Measurements from ENCODE around the gene TGFBR3. TPM values are rescaled to one million over a fixed set of nuclear protein-coding genes. Genes with fewer than 3 reads are reported as not detected.

The TGFBR3 gene
- total and polyA plus RNA-seq, 5 donors from 2014 or later, result 15.8 to 47.5 (median 20.0) TPM

GRCh38 chr1:91749788-91750231, 136.1 kb downstream of the TGFBR3 start:
- H3K9me3 Mint-ChIP-seq, result peaks cover 0 to 20% (median 0%) of the 10 kb centered on the region in 7 donors
- no peak for DNase-seq
- peaks cover 20 to 27% (median 23%) of the 10 kb centered on the region in 4 donors for H3K4me1 Mint-ChIP-seq
- Histone ChIP-seq H3K4me1 (ENCODE audit: control insufficient read depth, insufficient read depth, low read length, poor library complexity, severe bottlenecking) (peaks cover 4% of the 10 kb centered on the region), H3K4me3 (ENCODE audit: low read depth, low read length) (no peak overlapping the region), H3K27me3 (ENCODE audit: control insufficient read depth, insufficient read depth, low read length) (no peaks in the 10 kb centered on the region), H3K27ac (ENCODE audit: insufficient read depth, low read length, poor library complexity, severe bottlenecking) (no peak overlapping the region), H3K36me3 (ENCODE audit: control insufficient read depth, insufficient read depth, low read length) (peaks cover 2% of the 10 kb centered on the region), H3K9me3 (ENCODE audit: control insufficient read depth in 2 of 2, low read length in 2 of 2) (no peaks in the 10 kb centered on the region)
- no peaks in the 10 kb centered on the region for H3K27me3 Mint-ChIP-seq
- no peak for ATAC-seq (ENCODE audit: low read depth in 2 of 2)
- H3K27ac Mint-ChIP-seq, result no peak overlapping the region
- no peak overlapping the region for H3K4me3 Mint-ChIP-seq
- peaks cover 42% of the 10 kb centered on the region for H3K36me3 Mint-ChIP-seq

GRCh38 chr1:91747666-91748065, 138.3 kb downstream of the TGFBR3 start:
- Mint-ChIP-seq H3K27me3 (no peaks in the 10 kb centered on the region), H3K4me1 (peaks cover 5 to 10% (median 9%) of the 10 kb centered on the region in 4 donors), H3K36me3 (peaks cover 55% of the 10 kb centered on the region), H3K27ac (no peak overlapping the region), H3K9me3 (peaks cover 0 to 20% (median 0%) of the 10 kb centered on the region in 7 donors), H3K4me3 (no peak overlapping the region)
- Histone ChIP-seq H3K4me3 (ENCODE audit: low read depth, low read length) (no peak overlapping the region), H3K27me3 (ENCODE audit: control insufficient read depth, insufficient read depth, low read length) (no peaks in the 10 kb centered on the region), H3K27ac (ENCODE audit: insufficient read depth, low read length, poor library complexity, severe bottlenecking) (no peak overlapping the region), H3K36me3 (ENCODE audit: control insufficient read depth, insufficient read depth, low read length) (peaks cover 2% of the 10 kb centered on the region), H3K4me1 (ENCODE audit: control insufficient read depth, insufficient read depth, low read length, poor library complexity, severe bottlenecking) (peaks cover 4% of the 10 kb centered on the region), H3K9me3 (ENCODE audit: control insufficient read depth in 2 of 2, low read length in 2 of 2) (no peaks in the 10 kb centered on the region)
- ATAC-seq (ENCODE audit: low read depth in 2 of 2) (no peak), DNase-seq (no peak)

- H3K27me3 Mint-ChIP-seq, result no peaks in the 10 kb centered on the region
- peaks cover 2 to 7% (median 4%) of the 10 kb centered on the region in 4 donors for H3K4me1 Mint-ChIP-seq
- DNase-seq (no peak), ATAC-seq (ENCODE audit: low read depth in 2 of 2) (no peak)
- H3K27ac ChIP-seq (ENCODE audit: insufficient read depth, low read length, poor library complexity, severe bottlenecking), result no peak overlapping the region
- no peaks in the 10 kb centered on the region for H3K4me1 ChIP-seq (ENCODE audit: control insufficient read depth, insufficient read depth, low read length, poor library complexity, severe bottlenecking)
- H3K27me3 ChIP-seq (ENCODE audit: control insufficient read depth, insufficient read depth, low read length), result no peaks in the 10 kb centered on the region
- no peaks in the 10 kb centered on the region for H3K9me3 ChIP-seq (ENCODE audit: control insufficient read depth in 2 of 2, low read length in 2 of 2)
- H3K4me3 ChIP-seq (ENCODE audit: low read depth, low read length), result no peak overlapping the region
- H3K9me3 Mint-ChIP-seq, result peaks cover 0 to 20% (median 0%) of the 10 kb centered on the region in 7 donors
- no peak overlapping the region for H3K27ac Mint-ChIP-seq
- H3K36me3 ChIP-seq (ENCODE audit: control insufficient read depth, insufficient read depth, low read length), result peaks cover 2% of the 10 kb centered on the region
- no peak overlapping the region for H3K4me3 Mint-ChIP-seq
- H3K36me3 Mint-ChIP-seq, result peaks cover 57% of the 10 kb centered on the region
These were observed 139.1 kb downstream of the TGFBR3 start for GRCh38 chr1:91746728-91747338.

GRCh38 chr1:91745640-91746373, 140.1 kb downstream of the TGFBR3 start:
- ATAC-seq (ENCODE audit: low read depth in 2 of 2) (no peak), DNase-seq (no peak)
- Histone ChIP-seq H3K4me1 (ENCODE audit: control insufficient read depth, insufficient read depth, low read length, poor library complexity, severe bottlenecking) (no peaks in the 10 kb centered on the region), H3K9me3 (ENCODE audit: control insufficient read depth in 2 of 2, low read length in 2 of 2) (no peaks in the 10 kb centered on the region), H3K27ac (ENCODE audit: insufficient read depth, low read length, poor library complexity, severe bottlenecking) (no peak overlapping the region), H3K4me3 (ENCODE audit: low read depth, low read length) (no peak overlapping the region), H3K27me3 (ENCODE audit: control insufficient read depth, insufficient read depth, low read length) (no peaks in the 10 kb centered on the region), H3K36me3 (ENCODE audit: control insufficient read depth, insufficient read depth, low read length) (peaks cover 2% of the 10 kb centered on the region)
- H3K9me3 Mint-ChIP-seq, result peaks cover 0 to 20% (median 1%) of the 10 kb centered on the region in 7 donors
- no peaks in the 10 kb centered on the region for H3K27me3 Mint-ChIP-seq
- no peak overlapping the region for H3K27ac Mint-ChIP-seq
- no peak overlapping the region for H3K4me3 Mint-ChIP-seq
- H3K36me3 Mint-ChIP-seq, result peaks cover 57% of the 10 kb centered on the region
- peaks cover 0 to 7% (median 4%) of the 10 kb centered on the region in 4 donors for H3K4me1 Mint-ChIP-seq

- Mint-ChIP-seq H3K4me3 (no peak overlapping the region), H3K36me3 (peaks cover 53% of the 10 kb centered on the region), H3K27me3 (no peaks in the 10 kb centered on the region), H3K27ac (no peak overlapping the region), H3K9me3 (peaks cover 0 to 20% (median 1%) of the 10 kb centered on the region in 7 donors), H3K4me1 (peaks cover 0 to 7% (median 3%) of the 10 kb centered on the region in 4 donors)
- DNase-seq, result no peak
- peaks cover 2% of the 10 kb centered on the region for H3K36me3 ChIP-seq (ENCODE audit: control insufficient read depth, insufficient read depth, low read length)
- H3K27ac ChIP-seq (ENCODE audit: insufficient read depth, low read length, poor library complexity, severe bottlenecking), result no peak overlapping the region
- no peak overlapping the region for H3K4me3 ChIP-seq (ENCODE audit: low read depth, low read length)
- H3K9me3 ChIP-seq (ENCODE audit: control insufficient read depth in 2 of 2, low read length in 2 of 2), result no peaks in the 10 kb centered on the region
- H3K4me1 ChIP-seq (ENCODE audit: control insufficient read depth, insufficient read depth, low read length, poor library complexity, severe bottlenecking), result no peaks in the 10 kb centered on the region
- no peak for ATAC-seq (ENCODE audit: low read depth in 2 of 2)
- H3K27me3 ChIP-seq (ENCODE audit: control insufficient read depth, insufficient read depth, low read length), result no peaks in the 10 kb centered on the region
These were observed 140.9 kb downstream of the TGFBR3 start for GRCh38 chr1:91744953-91745639.

GRCh38 chr1:91742848-91743292, 143.1 kb downstream of the TGFBR3 start:
- no peak overlapping the region for H3K27ac Mint-ChIP-seq
- peaks cover 0 to 19% (median 2%) of the 10 kb centered on the region in 7 donors for H3K9me3 Mint-ChIP-seq
- no peaks in the 10 kb centered on the region for H3K27me3 ChIP-seq (ENCODE audit: control insufficient read depth, insufficient read depth, low read length)
- no peak for ATAC-seq (ENCODE audit: low read depth in 2 of 2)
- no peaks in the 10 kb centered on the region for H3K9me3 ChIP-seq (ENCODE audit: control insufficient read depth in 2 of 2, low read length in 2 of 2)
- no peaks in the 10 kb centered on the region for H3K4me1 ChIP-seq (ENCODE audit: control insufficient read depth, insufficient read depth, low read length, poor library complexity, severe bottlenecking)
- H3K4me3 ChIP-seq (ENCODE audit: low read depth, low read length), result no peak overlapping the region
- H3K4me3 Mint-ChIP-seq, result no peak overlapping the region
- H3K27ac ChIP-seq (ENCODE audit: insufficient read depth, low read length, poor library complexity, severe bottlenecking), result no peak overlapping the region
- H3K36me3 Mint-ChIP-seq, result peaks cover 58% of the 10 kb centered on the region
- peaks cover 0 to 5% (median 2%) of the 10 kb centered on the region in 4 donors for H3K4me1 Mint-ChIP-seq
- DNase-seq, result no peak
- H3K27me3 Mint-ChIP-seq, result no peaks in the 10 kb centered on the region
- peaks cover 9% of the 10 kb centered on the region for H3K36me3 ChIP-seq (ENCODE audit: control insufficient read depth, insufficient read depth, low read length)

GRCh38 chr1:91741906-91742305, 144.0 kb downstream of the TGFBR3 start:
- peaks cover 0 to 5% (median 3%) of the 10 kb centered on the region in 4 donors for H3K4me1 Mint-ChIP-seq
- H3K27ac Mint-ChIP-seq, result no peak overlapping the region
- peaks cover 0 to 10% (median 0%) of the 10 kb centered on the region in 7 donors for H3K9me3 Mint-ChIP-seq
- H3K27me3 Mint-ChIP-seq, result no peaks in the 10 kb centered on the region
- ATAC-seq (ENCODE audit: low read depth in 2 of 2) (no peak), DNase-seq (no peak)
- no peaks in the 10 kb centered on the region for H3K27me3 ChIP-seq (ENCODE audit: control insufficient read depth, insufficient read depth, low read length)
- H3K4me3 Mint-ChIP-seq, result peak overlapping the region in 1 of 4 donors; percentile 79
- peaks cover 51% of the 10 kb centered on the region for H3K36me3 Mint-ChIP-seq
- no peaks in the 10 kb centered on the region for H3K4me1 ChIP-seq (ENCODE audit: control insufficient read depth, insufficient read depth, low read length, poor library complexity, severe bottlenecking)
- no peaks in the 10 kb centered on the region for H3K9me3 ChIP-seq (ENCODE audit: control insufficient read depth in 2 of 2, low read length in 2 of 2)
- peaks cover 8% of the 10 kb centered on the region for H3K36me3 ChIP-seq (ENCODE audit: control insufficient read depth, insufficient read depth, low read length)
- H3K27ac ChIP-seq (ENCODE audit: insufficient read depth, low read length, poor library complexity, severe bottlenecking), result no peak overlapping the region
- no peak overlapping the region for H3K4me3 ChIP-seq (ENCODE audit: low read depth, low read length)
